Activated T-cell treated with anti-CD3 and anti-CD28 coated beads for 24 hours (primary cell): ENCODE measurements around the gene PLA2R1.

Experiments used
- DNase-seq: peaks from one replicate; pipeline ENCODE4 v3.0.0-alpha.2; 2020; ENCODE audit warnings: low read depth

The PLA2R1 gene

DNA sequence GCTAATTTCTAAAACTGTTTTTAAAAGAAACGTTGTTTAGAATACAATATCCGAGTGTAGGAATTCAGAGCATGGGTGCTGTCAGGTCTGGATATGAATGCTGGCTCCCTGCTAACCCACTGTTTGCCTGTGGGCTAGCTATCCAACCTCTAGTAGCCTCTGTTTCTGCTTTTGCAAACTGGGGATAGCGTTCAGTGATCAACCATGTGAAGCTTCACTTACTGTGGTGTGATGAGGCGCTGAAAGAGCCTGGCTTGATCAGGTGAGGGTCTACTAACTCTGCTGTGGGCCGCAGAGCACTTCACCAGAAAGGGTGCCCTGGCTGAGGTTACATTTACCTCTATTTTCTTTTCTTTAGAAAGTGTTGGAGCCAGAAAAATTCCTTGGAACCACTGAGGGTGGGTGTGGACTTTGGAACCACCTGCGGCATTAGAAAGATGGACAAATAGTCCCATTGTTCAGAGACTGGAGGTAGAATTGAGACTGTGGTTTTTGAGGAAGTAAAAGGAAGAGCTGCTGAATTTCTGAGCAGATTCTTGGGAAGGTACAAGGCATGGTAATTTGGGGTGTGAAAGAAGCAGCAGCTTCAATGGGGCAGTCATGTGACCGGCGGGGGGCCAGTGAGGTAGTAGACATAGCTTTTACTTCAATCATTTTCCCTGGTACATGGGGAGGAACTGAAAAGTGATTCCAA lies 168.1 kb downstream of the PLA2R1 start:
- no peak for DNase-seq

DNA sequence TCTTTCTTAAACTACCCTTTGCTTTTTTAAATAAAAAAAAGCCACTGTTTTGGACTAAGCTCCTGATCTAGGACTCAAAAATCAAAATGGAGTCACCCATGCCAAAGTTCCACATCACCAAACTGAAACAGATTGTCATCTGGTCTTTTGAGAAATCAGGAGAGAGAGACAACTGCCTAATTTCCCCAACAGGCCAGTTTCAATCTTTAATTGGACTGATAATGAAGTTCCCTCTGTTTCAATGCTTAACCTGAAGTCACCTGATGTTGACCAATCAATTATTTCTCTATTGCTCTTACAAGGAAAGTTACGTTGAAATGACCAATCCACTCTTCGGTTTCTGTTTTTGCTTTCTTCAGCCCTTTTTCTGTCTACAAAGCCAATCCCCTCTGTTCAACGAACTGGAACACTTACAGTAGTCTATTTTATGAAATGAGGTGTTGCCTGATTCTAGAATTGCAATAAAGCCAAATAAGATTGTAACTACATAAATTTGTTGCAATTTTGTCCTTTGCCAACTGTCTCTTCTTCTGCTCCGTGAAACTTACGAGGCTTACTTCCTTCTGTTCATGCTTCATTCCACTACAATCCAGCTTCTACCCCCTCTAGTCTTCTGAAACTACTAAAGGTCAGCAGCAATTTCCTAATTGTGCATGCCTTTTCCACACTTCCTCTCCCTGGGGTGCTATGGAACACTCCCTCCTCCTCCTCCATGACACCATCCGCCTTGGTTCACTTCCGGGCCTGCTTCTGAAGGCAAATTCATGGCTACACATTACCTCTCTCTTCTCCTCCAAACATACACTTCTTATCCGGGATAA lies 169.2 kb downstream of the PLA2R1 start:
- DNase-seq = no peak

DNA sequence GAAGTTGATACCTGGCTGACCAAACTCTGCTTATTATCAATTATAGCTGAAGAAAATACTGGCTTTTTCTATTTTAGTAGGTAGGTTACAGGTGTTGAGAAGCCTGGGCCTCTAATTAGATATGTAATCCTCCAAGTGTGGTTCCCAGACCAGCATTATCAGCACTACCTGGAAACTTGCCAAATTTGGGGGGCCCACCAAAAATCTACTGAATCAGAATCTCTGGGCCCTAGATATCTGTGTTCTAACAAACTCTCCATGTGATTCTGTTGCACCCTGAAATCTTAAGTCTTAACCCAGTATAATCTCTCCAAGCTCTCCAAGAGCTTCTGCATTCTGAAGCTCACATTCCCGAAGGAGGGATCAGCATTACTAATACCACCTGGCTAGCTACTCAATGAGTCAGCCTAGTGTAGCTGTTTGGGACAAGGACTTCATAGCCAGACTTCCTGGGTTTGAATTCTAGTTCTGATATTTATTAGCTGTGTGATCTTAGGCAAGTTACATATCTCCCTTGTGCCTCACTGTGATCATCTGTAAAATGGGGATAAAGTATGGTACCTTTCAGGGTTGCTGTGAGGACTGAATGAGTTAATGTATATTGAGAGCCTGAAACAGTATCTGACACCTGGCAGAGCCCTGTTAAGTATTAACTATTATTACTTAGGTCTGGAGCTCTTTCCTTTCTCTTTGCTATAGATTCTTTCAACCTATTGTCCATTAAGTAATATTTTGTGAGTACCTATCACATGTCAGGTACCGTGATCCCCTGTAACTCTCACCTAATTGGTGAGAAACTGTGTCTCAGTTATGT lies 170.3 kb downstream of the PLA2R1 start:
- DNase-seq = no peak

DNA sequence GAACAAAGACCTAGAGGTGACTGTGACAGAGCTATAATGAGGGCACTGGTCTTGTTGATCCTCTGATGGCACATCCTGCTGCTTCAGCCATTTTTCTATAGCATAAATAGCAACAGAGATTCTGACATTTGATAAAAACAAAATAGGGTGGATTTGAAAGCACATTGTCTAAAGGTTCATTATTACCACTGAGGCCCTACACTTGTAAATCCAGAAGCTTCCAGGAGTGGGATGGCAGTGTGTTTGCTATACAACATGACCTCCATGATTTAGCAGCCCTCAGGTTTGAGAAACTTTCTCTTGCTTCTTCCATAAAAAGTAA lies 171.2 kb downstream of the PLA2R1 start:
- DNase-seq = no peak

DNA sequence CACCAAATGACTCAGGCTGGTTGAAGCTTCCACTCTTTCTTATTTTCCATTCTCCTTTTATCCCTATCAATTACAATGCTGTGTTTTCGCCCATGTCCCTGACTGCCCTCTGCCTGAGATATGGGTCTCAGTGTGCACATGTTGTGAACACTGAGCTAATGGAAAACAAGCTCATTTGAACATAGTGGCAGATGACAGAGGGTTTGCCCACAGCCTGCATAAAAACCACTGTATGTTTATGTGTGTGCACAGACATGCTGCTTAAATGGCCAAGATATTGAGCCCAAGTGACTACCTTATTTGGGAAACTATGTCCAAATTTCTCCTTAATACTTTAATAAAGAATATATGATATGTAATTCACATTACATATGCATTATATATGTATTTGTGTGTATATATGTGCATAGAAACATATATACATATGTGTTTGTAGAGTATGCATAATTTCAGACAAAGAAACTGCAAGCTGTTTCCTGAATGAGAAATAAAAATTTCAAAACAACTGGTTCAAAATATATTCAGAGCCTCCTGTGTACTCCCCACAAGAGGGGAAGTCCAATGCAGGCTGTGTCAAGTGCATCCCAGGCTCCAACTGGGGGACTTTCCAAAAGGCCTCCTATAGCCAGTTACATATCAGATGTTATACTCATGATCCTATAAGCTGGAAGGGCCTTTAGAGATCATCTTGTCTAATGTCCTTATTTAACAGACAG lies 171.7 kb downstream of the PLA2R1 start:
- no peak for DNase-seq

DNA sequence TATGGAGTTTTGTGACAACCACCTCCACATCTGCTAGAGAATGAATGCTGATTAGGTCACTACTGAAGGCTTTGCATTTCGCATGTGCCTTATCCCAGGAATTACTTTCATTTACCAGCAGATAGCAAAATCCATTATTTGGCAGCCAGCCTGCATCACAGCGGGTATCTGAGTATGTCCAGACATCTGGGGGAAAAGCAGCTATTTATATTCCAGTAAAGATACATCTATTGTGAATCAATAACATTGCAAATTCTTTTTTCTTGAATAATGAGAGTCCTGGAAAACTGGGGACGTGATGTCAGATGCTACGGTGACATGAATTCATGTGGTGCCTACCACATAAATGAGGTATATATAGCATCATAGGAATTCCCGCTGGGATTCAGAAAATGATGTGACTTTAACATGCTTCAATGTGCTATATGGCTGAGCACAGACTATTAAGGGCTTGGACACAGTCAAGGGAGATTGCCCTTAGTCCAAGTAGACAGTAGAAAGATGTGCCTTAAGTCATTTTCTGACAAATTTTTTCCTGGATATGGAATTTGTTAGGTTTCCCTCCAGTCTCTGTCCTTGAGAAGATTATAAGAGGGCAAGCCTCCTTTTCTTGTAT lies 180.2 kb downstream of the PLA2R1 start:
- no peak for DNase-seq
